Right renal cortex interstitium (tissue), 3 donors: ENCODE data around the gene FRMD5. TPM values are rescaled to one million over a fixed set of nuclear protein-coding genes. Genes with fewer than 3 reads are reported as not detected.
"Not testable (repeated sequence)": the region's sequence is repeated elsewhere in the genome, so short reads cannot be mapped to it uniquely, and the experiment has no call there.

Experiments
- DNase-seq, 3 donors: peaks; one replicate each; pipeline ENCODE4 v3.0.0-alpha.2; 2013; ENCODE audit warnings: low read depth in 3 of 3, low spot score in 2 of 3
- polyA plus RNA-seq, 3 donors: library from polyadenylated mRNA; unstranded; fragments of 120-200 nt; gene quantifications; one replicate each; pipeline ENCODE4 v1.2.1, GENCODE V29; 2013; ENCODE audit not compliant: insufficient read length in 3 of 3

FRMD5 gene
- polyA plus RNA-seq, 3 donors = 0.76 to 0.90 (median 0.78) TPM

DNA sequence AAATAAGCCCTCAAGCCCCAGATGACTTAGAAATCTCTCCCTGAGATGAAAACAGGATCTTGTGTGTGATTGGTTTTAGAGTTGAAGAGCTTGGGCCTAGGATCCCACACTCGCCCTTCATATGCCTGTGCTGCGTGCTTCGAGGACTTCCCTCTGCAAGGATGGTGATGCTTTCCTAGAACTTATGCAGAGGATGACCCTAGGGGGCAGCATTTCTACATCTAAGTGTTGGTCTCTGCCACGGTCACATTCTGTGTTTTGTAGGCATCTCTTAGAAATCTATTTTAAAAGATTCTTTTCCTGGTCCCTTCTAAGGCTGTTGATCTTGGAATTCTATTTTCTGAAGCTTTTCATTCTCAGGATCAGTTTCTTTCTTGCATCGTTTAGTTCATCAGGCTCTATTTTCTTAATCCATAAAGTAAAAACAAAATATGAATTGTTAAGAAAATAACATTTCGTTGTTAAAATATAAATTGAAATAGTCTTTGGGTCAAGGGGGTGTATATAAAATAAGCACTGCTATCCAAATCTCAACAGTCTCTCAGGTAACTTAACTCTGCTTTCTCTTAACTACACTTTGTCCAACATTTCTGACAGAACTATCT is 322.6 kb downstream of the FRMD5 start:
- DNase-seq = peak; percentile 36 to 55 (median 39)

- no peak for DNase-seq
Observed at GRCh38 chr15:43871835-43872234, 323.2 kb downstream of the FRMD5 start.

DNA sequence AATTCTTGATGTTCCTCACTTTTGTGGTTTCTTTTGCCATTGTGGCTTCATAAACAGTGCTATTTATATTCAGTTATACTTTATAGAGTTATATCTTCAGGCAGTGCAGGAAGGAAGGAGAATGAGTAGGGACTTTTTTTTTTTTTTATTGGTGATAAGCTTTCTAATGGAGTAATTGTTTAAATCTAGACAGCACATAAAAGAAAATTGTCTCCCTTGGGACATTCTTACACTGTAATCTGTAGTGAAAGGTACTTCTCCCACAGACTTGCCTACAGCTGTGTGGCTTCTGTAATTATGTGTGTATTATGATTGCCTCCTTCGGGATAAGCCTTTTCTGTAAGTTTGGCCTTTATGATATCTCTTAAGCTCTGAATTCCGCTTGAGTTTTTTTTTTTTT is 326.7 kb downstream of the FRMD5 start:
- no peak for DNase-seq

DNA sequence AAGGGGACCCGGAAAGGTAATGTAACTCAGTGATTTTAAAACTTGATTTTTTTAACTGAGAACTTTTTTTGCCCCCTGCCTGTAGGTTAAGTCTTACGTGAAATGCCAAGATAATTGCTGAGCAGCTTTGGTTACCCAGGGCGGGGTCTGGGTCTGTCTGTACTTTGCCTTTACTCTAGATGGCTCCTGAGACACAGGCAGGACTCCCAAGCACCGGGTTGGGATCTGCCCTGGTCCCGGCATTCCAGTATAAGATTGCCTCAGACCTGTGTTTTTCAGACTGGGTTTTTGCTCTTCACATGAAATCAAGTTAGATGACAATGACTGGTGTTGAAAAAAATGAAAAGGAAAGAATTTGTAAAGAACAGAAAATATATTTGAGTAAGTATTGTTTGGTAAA is 328.0 kb downstream of the FRMD5 start:
- no peak for DNase-seq

DNA sequence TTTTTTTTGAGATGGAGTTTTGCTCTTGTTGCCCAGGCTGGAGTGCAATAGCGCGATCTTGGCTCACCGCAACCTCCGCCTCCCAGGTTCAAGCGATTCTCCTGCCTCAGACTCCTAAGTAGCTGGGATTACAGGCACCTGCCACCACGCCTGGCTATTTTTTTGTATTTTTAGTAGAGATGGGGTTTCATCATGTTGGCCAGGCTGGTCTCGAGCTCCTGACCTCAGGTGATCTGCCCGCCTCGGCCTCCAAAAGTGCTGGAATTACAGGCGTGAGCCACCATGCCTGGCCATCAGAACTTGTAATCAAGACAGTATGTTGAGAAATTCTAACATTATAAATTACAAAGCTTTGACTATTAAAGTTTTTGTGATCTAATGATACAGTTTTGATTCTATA is 328.4 kb downstream of the FRMD5 start:
- DNase-seq = not testable (repeated sequence)

GRCh38 chr15:43859546-43859945 is 335.5 kb downstream of the FRMD5 start:
- DNase-seq = no peak

- DNase-seq = no peak
Observed at GRCh38 chr15:43854801-43855200, 340.3 kb downstream of the FRMD5 start.

DNA sequence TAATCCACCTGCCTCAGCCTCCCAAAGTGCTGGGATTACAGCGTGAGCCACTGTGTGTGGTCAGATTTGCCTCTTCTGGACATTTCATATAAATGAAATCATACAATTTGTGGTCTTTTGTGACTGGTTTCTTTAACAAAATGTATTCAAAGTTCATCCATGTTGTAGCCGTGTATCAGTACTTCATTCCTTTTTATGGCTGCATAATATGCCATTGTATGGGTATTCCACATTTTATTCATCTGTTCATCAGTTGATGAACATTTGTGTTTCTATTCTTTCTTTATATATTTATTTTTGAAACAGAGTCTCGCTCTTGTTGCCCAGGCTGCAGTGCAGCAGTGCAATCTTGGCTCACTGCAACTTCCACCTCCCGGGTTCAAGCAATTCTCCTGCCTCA is 342.5 kb downstream of the FRMD5 start:
- no peak for DNase-seq

- DNase-seq = no peak
Observed at GRCh38 chr15:43851251-43851650, 343.8 kb downstream of the FRMD5 start.

DNA sequence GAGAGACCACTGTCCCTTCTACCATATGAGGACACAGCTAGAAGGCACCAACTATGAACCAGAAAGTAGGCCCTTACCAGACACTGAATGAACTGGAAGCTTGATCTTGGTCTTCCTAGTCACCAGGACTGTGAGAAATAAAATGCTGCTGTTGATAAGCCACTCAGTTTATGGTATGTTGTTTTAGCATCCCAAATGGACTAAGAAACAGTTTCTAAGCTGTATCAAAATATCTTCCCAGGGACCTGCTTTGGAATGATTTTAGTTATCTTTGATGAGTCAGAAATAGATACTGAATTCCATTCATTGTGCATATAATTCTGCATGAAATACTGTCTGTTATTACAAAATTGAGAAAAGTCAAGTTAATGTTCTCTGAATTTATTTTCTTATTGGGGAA is 349.6 kb downstream of the FRMD5 start:
- DNase-seq = no peak

DNA sequence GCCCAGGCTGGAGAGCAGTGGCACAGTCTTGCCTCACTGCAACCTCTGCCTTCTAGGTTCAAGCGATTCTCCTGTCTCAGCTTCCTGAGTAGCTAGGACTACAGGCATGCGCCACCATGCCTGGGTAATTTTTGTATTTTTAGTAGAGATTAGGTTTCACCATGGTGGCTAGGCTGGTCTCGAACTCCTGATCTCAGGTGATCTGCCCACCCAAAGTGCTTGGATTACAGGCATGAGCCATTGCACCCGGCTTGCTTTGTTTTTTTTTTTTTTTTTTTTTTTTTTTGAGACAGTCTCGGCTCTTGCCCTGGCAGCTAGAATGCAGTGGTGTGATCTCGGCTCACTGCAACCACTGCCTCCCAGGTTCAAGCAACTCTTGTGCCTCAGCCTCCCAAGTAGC is 362.6 kb downstream of the FRMD5 start:
- DNase-seq = not testable (repeated sequence)

DNA sequence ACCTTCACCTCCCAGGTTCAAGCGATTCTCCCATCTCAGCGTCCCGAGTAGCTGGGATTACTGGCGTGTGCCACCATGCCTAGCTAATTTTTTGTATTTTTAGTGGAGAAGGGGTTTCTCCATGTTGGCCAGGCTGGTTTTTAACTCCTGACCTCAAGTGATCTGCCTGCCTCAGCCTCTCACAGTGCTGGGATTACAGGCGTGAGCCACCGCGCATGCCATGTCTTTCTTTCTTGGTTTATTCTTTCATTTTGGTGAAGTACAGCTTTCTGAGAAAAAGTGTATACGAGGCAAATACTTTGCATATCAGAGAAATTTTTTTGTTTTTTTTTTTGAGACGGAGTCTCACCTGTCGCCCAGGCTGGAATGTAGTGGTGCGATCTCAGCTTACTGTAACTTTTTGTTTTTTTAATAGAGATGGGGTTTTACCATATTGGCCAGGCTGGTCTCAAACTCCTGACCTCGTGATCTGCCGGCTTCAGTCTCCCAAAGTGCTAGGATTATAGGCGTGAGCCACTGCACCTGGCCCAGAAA is 363.5 kb downstream of the FRMD5 start:
- DNase-seq = not testable (repeated sequence)

DNA sequence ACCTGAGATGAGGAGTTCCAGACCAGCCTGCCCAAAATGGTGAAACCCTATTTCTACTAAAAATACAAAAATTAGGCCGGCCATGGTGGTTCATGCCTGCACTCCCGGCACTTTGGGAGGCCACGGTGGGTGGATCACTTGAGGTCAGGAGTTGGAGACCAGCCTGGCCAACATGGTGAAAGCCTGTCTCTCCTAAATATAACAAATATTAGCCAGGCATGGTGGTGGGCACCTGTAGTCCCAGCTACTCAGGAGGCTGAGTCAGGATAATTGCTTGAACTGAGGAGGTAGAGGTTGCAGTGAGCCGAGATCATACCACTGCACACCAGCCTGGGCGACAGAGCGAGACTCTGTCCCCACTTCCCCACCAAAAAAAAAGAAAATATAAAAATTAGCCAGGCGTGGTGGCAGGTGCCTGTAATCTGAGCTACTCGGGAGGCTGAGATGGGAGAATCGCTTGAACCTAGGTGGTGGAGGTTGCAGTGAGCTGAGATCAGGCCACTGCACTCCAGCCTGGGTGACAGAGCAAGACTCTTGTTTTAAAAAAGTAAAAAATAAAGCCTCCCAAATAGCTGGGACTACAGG is 364.3 kb downstream of the FRMD5 start:
- DNase-seq = not testable (repeated sequence)

DNA sequence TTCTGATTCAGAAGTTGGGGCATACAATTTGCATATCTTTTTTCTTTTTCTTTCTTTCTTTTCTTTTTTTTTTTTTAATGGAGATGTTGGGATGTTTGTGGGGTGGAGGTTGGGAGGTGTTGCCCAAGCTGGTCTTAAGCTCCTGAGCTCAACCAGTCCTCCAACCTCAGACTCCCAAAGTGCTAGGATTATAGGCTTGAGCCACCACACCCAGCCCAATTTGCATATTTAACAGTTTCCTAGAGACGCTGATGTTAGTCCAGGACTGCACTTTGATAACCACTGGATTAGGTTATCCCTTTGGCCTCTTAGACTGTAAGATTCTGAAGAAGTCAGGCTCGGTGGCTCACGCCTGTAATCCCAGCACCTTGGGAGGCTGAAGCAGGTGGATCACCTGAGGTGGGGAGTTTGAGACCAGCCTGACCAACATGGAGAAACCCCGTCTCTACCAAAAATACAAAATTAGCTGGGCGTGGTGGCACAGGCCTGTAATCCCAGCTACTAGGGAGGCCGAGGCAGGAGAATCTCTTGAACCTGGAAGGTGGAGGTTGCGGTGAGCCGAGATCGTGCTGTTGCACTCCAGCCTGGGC is 365.0 kb downstream of the FRMD5 start:
- DNase-seq = not testable (repeated sequence)

DNA sequence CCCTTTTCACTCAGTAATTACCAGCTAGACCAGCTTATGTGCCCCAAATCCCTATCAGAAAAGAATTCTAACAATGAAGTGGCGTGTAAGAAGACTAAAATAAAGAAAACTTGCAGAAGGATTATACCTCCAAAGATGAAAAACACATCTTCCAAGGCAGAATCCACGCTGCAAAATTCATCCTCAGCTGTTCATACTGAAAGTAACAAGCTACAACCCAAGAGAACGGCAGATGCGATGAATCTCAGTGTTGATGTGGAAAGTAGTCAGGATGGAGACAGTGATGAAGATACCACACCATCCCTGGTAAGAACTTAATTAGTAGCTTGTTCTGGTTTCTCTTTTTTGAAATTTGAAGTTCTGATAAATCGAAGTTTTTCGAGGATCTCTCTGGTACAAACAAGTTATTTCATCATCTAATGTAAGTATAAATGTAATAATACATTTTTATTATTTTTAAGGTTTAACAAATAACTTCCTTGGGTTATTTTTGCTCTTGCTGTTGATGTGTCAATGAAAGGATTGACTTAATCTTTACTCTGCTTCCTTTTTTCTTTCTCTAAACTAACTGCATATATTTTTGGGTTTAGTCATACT is 366.9 kb downstream of the FRMD5 start:
- no peak for DNase-seq

DNA sequence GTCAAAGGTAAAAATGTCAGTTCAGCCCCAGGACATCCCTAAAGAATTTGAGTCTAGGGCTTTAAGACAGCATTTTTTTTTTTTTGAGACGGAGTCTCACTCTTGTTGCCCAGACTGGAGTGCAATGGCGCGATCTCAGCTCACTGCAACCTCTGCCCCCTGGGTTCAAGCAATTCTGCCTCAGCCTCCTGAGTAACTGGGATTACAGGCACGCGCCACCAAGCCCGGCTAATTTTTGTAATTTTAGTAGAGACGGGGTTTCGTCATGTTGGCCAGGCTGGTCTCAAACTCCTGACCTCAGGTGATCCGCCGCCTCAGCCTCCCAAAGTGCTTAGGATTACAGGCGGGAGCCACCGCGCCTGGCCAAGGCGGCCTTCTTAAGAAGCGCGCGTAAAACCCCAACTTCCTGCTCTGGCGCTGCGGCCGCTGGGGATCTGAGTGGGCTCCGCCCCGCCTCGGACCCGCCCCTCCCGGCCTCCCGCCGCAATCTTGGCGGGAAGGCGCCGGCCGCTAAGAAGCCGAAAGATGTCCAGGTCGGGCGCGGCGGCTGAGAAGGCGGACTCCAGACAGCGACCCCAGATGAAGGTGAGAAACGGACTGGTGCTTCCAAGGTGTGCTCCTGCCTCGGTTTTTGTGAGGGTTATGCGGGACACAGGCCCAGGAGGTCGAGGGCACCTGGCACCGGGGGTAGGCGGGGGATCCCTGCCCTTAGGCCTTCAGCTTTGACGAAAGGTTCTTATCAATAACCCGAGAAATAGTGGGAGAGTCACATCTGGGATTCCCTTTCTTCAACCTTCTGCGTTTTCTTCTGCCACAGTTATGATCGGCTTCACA is 368.3 kb downstream of the FRMD5 start, which contains the start of gene WDR76:
Gene WDR76 (plus strand): TSS at position 495 of the 834 bp plus-strand sequence. CDS start 31 bp downstream, at position 526.
- DNase-seq = peak; percentile 47 to 66 (median 50)

DNA sequence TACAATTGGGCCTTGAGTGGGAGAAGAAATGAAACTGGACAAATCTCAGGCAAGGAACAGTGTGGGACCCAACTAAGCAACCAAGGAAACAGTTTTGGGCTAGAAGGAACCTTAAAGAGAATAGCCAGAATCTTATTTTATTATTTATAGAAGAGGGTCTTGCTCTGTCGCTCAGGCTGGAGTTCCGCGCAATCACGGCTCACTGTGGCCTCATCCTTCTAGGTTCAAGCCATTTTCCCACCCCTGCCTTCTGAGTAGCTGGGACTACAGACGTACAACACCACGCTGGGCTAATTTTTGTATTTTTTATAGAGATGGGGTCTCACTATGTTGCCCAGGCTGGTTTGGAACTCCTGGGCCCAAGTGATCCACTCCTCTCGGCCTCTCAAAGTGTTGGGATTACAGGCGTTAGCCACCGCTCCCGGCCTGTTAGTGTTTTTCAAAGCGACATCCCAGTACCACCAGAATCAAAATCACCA is 369.0 kb downstream of the FRMD5 start:
- no peak for DNase-seq

GRCh38 chr15:43825305-43825704 is 369.8 kb downstream of the FRMD5 start:
- DNase-seq = not testable (repeated sequence)

DNA sequence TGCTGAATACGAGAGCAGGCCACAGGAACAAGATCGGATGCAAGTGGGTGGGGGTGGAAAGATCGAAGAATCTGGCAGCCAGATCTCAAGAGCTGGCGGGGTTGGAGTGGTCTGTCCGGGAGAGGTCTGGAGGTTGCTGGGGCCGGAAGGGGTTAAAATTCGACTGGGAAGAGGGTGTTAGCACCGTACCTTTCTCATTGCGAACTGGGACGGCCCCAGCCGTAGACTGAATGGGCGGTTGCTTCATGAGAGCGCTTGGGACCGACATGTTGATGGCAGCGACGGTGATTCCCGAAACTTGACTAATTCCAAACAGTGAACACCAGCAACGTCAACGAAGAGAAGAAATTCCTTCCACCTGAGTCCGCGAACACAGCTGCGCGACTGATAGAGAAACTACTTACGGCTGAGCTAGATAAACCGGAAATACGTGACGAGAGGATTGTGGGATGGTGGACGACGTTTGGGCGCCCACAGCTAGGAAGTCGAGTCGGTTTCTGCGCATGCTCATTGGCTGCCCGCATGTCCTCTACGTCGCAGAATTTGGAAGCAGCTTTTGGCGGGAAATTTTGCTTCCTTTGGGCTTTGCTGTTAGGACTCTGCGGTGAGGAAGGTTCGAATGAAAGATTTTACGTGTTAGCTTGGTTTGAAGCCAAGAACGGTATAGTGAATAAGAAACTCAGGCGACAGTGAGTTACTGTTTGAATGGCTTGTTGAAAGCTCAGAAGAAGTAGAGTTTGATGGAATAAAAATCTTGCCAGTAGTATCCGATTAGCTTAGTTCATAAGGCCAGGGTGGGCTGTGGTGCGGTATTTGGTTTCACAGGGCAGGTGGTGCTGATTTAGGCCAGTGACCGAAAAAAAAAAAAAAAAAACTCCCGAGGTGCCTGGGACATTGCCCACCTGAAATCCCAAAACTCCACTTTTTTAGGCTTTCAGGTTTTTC is 370.5 kb downstream of the FRMD5 start, which contains the start of gene MFAP1:
Gene MFAP1 (minus strand): TSS at position 389 of the 945 bp plus-strand sequence. CDS start 121 bp downstream, at position 268.
- peak; percentile 88 to 93 (median 89) for DNase-seq
